Stimulated activated CD8-positive, alpha-beta memory T cell treated with anti-CD3 and anti-CD28 coated beads, Interleukin-15, amount 100 ng/mL, for 1 hour (primary cell): Measurements from ENCODE around the gene RPL28.

Source experiments
- DNase-seq: peaks from one replicate; pipeline ENCODE4 v3.0.0-alpha.2; 2020; ENCODE audit warnings: low read depth

Gene RPL28

DNA sequence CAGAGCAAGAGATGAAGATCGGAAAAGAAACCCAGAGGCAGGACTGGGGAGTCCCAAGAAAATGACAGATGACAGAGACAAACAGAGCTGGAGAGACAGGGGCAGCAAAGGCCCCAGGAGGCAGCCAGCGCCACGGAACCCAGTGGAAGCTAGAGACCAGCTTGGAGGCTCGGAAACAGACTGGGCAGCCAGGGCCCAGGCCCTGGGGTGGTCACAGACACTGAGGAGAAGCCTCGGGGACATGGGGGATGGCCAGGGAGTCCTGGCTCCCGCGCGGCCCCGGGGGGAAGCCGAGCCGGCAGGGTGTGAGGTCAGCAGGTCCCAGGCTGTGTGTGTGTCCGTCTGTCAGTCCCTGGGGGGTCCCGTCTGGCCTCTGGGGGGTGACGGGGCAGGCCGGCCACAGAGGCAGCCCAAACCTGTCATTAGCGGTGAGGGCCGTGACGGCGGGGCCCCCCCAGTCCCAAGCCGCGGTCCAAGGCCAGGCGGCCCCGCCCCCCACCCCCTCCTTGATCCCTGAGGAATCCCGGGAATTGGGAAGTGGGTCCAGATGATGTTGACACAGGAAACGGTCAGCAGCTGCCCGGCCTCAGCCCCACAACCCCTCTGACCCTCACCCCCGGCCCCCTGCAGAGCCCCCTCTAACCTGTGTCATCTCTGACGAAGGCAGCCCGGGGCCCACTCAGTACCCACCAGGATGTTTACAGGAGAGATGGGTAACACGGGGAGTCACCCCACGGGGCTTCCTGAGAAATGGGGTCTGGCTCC lies 11.6 kb upstream of the RPL28 start:
- no peak for DNase-seq

- no peak for DNase-seq
Observed at GRCh38 chr19:55376241-55376933, 9.3 kb upstream of the RPL28 start, which contains the start of gene TMEM190. TMEM190 (plus strand) TSS chr19:55376826; CDS start chr19:55376854, 28 bp downstream.

GRCh38 chr19:55377356-55378131 lies 8.2 kb upstream of the RPL28 start:
- no peak for DNase-seq

DNA sequence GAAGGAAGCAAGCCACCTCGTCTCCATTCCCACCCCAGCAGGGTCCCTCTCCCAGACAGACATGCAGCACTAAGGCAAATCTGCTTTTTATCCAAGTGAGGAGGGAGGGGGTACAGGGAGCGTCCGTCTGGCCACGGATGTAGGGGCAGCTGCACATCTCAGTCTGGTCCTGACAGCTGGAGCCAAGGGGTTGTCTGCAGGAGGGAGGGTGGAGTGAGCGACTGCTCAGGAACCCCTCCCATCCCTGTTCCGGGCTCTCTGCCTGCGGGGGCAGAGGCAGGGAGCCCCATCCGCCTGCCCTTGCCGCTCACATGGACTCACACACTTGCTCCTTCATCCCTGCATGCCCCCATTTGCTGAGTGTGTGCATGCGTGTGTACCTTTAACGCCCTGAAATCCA lies 6.6 kb upstream of the RPL28 start:
- no peak for DNase-seq

DNA sequence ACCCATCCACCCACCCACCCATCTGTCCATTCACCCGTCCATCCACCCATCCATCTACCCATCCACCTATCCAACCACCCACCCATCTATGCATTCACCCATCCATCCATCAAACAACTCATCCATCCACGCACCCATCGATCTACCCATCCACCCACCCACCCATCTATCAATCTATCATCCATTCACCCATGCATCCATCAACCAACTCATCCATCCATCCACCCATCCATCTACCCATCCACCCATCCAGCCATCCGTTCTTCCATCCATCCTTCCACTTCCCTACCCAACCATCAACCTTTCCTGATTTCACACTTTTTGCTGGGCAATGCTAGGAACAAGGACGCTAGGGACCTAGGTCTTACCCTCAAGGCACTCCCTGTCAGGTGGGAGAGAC lies 3.7 kb upstream of the RPL28 start:
- DNase-seq: no peak

- no peak for DNase-seq
Observed at GRCh38 chr19:55382522-55383054, 3.1 kb upstream of the RPL28 start.

GRCh38 chr19:55383279-55384130 lies 2.2 kb upstream of the RPL28 start:
- DNase-seq: no peak

DNA sequence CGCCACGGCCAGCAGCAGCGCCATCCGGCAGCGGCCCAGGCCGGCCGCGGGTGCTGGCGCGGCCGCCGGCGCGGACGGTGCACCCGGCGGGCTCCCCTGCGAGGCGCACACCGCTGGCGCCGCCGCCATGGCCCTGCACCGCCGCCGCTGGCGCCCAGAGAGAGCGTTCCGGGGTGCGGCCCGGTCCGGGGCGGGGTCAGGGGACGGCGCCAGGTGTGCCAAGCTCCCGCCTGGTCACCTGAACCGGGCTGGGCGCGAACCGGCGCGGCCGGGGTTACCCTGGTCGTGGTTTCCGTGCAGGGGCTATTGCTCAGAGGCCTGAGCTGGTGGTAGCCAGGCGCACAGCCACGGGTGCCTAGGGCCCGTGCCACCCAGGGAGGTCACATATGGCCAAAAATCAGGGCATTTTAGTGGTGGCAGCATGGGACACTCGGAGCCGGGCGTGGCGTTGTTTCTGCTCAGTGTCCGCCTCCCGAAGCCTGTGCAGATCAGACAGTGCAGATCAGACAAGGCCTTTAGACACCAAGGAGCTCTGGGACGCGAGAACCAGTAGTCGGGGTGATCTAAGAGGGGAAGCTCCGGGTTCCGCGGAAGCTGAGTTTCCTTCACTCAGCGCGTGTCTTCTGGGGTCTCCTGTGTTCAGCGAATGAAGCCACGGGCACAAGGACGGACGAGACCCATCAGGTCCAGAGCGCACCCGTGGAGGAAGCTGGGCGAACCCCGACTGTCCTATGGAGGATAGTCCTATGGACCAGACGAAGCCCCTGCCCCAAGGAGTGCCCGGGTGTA lies 1.4 kb upstream of the RPL28 start, which contains the start of gene TMEM238:
TSS of gene TMEM238 (minus strand) at position 162 of the 789 bp plus-strand sequence. CDS start at position 129, 33 bp downstream.
- DNase-seq: no peak

- peak; percentile 83 for DNase-seq
Observed at GRCh38 chr19:55384920-55385723, 610 bp upstream of the RPL28 start.

- DNase-seq: no peak
Observed at GRCh38 chr19:55386493-55386971, 800 bp downstream of the RPL28 start.

DNA sequence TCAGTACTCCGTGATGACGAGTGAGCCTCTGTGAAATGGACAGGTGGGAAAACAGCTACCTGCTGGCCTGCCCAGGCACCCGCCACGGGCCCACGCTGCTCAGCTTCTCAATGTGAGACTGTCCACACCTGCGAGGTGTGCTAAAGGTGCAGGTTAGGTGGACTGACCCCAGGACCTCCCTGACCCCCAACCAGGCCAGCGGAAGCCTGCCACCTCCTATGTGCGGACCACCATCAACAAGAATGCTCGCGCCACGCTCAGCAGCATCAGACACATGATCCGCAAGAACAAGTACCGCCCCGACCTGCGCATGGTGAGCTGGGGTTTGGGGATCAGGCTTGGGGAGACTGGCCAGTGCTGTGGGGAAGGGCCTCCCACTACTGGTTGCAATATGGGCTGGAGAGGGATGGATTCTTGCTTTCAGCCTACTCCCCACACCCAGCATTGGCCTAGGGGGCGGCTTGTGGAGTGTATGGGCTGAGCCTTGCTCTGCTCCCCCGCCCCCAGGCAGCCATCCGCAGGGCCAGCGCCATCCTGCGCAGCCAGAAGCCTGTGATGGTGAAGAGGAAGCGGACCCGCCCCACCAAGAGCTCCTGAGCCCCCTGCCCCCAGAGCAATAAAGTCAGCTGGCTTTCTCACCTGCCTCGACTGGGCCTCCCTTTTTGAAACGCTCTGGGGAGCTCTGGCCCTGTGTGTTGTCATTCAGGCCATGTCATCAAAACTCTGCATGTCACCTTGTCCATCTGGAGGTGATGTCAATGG lies 2.2 kb downstream of the RPL28 start:
- DNase-seq: no peak

- no peak for DNase-seq
Observed at GRCh38 chr19:55389386-55390317, 3.9 kb downstream of the RPL28 start.

DNA sequence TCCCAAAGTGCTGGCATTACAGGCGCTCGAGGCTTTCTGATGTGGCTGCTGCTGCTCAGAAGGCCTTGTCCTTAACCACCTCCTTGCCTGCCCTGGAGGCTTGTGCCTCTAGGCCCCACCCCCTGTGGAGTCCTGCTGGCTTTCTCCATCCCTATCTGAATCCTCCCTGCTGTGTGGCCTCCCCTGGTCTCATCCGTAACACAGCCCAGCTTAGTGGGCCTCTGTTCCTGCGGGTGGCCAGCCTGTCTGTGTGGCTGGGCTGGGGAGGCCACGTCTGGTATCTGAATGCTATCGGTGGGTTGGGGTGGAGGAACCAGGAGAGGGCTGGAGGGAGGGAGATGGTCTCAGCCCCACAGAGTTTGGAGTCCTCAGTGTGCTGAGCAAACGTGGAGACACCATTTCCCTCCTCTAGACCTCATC lies 4.7 kb downstream of the RPL28 start:
- DNase-seq: no peak

DNA sequence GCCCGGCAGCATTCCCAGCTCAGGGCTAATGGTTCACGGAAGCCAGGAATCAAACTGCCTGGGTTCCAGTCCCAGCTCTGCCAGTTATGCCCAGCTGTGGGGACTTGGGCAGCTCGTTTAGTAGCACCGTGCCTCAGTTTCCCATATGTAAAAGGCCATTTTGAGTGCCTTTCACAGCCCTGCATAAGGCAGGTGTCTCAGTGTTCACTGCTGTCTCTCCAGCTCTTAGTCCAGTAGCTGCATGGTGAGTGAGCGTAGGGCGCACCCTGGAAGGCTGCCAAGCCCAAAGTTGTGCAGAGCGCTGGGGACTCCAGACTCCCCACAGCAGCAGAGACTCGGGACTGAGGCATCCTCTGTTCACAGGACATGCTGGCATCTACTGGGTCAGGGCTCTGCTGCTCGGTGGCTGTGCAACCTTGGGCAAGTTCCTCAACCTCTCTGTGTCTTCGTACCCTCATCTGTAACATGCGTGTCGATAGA lies 5.5 kb downstream of the RPL28 start:
- no peak for DNase-seq

GRCh38 chr19:55391702-55392615 lies 6.2 kb downstream of the RPL28 start:
- DNase-seq: no peak
